Neutrophil (primary cell): ENCODE data around the gene RAB6D.
"Not testable (repeated sequence)": the region's sequence is repeated elsewhere in the genome, so short reads cannot be mapped to it uniquely, and the experiment has no call there.

ENCODE experiments used
- H3K27ac ChIP-seq: fragments of 200-600 bp; sonication (generic); 2 replicates; pipeline ENCODE4 v1.5.1; 2016; ENCODE audit warnings: mild to moderate bottlenecking, moderate library complexity
- H3K27me3 ChIP-seq: fragments of 200-600 bp; sonication (generic); 2 replicates; pipeline ENCODE4 v1.6.0; 2016; ENCODE audit warnings: mild to moderate bottlenecking
- H3K36me3 ChIP-seq: fragments of 200-600 bp; sonication (generic); 2 replicates; pipeline ENCODE4 v1.5.1; 2017
- H3K4me1 ChIP-seq, 2 experiments: fragments of 200-600 bp in 1 of 2; sonication (generic) in 1 of 2; 1 replicate in 1 of 2; 2 replicates in 1 of 2; pipeline versions ENCODE4 v1.5.1 to v1.6.1; 2013 to 2016; ENCODE audit warnings: low read depth in 1 of 2, low read length in 1 of 2, mild to moderate bottlenecking in 1 of 2, moderate library complexity in 1 of 2; ENCODE audit not compliant: control insufficient read depth in 1 of 2, insufficient read depth in 1 of 2
- H3K4me3 ChIP-seq, 2 experiments: fragments of 200-600 bp in 1 of 2; sonication (generic) in 1 of 2; 1 replicate in 1 of 2; 2 replicates in 1 of 2; pipeline ENCODE4 v1.5.1; 2013 to 2016; ENCODE audit warnings: low read depth in 1 of 2, low read length in 1 of 2, mild to moderate bottlenecking in 1 of 2, moderate library complexity in 1 of 2
- H3K9me3 ChIP-seq: fragments of 200-600 bp; sonication (generic); 2 replicates; pipeline ENCODE4 v1.5.1; 2016
- TF ChIP-seq, protein P1 (sequence below): fragments of 200-600 bp; sonication (generic); IDR thresholded peaks from 2 replicates; pipeline ENCODE4 v1.5.1; 2016; ENCODE audit warnings: antibody characterized with exemption

RAB6D gene

DNA sequence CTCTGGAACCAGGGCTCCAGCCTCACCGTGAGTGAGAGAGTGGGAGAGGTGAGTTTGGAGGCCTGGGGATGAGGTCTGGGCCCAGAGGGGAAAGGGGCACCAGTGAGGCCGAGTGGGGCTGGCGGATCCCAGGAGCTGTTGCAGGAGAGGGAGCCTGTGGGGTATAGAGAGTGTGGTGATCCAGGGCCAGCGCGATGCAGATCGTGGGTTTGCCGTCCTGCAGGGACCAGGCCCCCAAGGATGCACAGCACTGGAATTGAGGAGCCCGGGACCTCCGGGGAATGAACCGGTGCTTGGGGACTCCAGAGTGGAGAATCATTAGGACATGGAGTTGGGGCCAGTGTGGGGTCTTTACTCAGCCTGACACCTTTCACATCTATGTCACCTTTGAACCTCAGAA, 25.7 kb upstream of the RAB6D start:
- Histone ChIP-seq H3K36me3 (no peaks in the 10 kb centered on the region), H3K4me1 (no peaks in the 10 kb centered on the region), H3K27ac (no peak overlapping the region), H3K9me3 (no peaks in the 10 kb centered on the region), H3K4me3 (no peak overlapping the region), H3K27me3 (peaks cover 6% of the 10 kb centered on the region)
- TF ChIP-seq, protein P1, sequence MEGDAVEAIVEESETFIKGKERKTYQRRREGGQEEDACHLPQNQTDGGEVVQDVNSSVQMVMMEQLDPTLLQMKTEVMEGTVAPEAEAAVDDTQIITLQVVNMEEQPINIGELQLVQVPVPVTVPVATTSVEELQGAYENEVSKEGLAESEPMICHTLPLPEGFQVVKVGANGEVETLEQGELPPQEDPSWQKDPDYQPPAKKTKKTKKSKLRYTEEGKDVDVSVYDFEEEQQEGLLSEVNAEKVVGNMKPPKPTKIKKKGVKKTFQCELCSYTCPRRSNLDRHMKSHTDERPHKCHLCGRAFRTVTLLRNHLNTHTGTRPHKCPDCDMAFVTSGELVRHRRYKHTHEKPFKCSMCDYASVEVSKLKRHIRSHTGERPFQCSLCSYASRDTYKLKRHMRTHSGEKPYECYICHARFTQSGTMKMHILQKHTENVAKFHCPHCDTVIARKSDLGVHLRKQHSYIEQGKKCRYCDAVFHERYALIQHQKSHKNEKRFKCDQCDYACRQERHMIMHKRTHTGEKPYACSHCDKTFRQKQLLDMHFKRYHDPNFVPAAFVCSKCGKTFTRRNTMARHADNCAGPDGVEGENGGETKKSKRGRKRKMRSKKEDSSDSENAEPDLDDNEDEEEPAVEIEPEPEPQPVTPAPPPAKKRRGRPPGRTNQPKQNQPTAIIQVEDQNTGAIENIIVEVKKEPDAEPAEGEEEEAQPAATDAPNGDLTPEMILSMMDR: no peak

DNA sequence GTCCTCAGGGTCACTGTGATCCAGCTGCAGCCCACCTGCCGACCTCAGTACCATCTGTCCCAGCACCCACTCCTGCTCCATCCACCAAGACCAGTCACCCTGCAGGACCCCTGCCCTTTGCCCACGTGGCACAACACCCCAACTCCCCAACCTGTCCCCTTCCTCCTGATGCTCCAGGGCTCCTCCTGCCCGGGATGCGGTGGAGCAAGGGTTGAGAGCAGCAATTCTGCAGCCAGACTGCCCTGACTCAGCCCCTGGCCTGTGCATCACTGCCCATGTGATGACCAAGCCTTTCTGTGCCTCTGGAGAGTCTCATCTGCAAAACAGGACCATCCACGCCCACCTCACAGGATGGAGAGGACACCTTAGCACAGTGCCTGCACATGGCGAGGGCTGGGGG, 24.9 kb upstream of the RAB6D start:
- not testable (repeated sequence) for H3K27me3 ChIP-seq, H3K4me3 ChIP-seq, H3K4me1 ChIP-seq, H3K9me3 ChIP-seq, H3K36me3 ChIP-seq, H3K27ac ChIP-seq

DNA sequence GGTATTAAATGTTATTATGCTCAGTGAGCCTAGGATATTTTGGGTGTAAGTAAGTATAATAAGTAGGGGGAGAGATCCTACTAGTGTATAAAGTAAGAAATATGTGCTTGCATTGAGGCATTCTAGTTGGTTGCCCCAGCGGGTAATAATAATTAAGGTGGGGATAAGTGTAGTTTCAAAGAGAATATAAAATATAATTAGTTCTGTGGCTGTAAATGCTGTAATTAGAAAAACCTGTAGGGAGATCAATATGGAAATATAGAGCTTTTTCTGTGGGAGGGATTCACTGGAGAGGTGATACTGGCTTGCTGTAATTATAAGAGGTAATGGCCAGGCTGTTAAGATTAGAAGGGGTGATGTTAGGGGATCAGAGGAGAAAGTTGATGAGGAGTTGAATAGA, 9.1 kb upstream of the RAB6D start:
- H3K36me3 ChIP-seq, H3K27ac ChIP-seq, H3K4me1 ChIP-seq, H3K4me3 ChIP-seq, H3K27me3 ChIP-seq, H3K9me3 ChIP-seq: not testable (repeated sequence)

DNA sequence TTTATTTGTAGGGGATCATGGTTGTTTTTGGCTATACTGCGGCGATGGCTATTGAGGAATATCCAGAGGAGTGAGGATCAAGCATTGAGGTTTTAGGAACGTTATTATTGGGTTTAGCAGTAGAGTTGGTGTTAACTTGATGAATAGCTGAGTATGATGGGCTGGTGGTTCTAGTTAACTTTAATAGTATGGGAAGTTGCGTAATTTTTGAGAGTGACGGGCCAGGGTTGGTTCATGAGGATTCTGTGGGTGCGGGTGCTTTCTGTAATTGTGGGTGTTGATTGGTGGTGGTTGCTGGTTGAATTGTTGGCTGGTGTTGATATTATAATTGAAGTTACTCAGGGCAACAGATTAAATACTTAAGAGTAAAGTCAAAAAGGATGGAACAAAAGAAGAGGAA, 6.0 kb upstream of the RAB6D start:
- TF ChIP-seq, protein P1: no peak
- no peaks in the 10 kb centered on the region for H3K36me3 ChIP-seq
- H3K27me3 ChIP-seq: peaks cover 21% of the 10 kb centered on the region
- H3K27ac ChIP-seq: no peak overlapping the region
- no peaks in the 10 kb centered on the region for H3K9me3 ChIP-seq
- H3K4me3 ChIP-seq: no peak overlapping the region
- H3K4me1 ChIP-seq: no peaks in the 10 kb centered on the region

DNA sequence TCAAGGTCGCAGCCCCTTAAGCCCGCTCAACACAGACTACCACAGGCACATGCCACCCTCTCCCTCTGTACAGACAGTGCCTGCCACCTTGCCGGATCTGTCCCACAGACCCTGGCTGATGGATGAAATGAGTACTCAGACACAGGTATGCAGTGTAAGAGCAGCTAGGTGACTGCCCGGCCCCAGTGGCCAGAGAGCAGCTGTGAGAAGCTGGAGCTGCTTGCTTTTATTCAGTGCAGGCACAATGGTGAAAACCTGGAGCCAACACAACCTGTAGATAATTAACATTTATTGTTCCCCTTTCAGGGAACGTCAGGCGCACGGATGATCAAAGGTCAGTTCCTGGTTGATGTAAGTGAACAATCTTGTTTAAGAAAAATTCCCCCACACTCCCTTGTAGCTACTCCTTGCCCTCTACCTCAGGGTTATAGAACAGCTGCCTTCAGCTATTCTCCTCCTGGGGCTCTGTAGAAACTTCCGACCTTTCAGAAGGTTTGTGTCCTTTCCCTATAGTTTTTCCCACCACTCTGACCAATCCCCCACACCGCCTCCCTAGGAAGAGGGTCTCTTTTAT, 4.6 kb upstream of the RAB6D start:
- not testable (repeated sequence) for H3K27ac ChIP-seq, H3K9me3 ChIP-seq, H3K36me3 ChIP-seq, H3K4me3 ChIP-seq, H3K4me1 ChIP-seq
- H3K27me3 ChIP-seq: peaks cover 35% of the 10 kb centered on the region

DNA sequence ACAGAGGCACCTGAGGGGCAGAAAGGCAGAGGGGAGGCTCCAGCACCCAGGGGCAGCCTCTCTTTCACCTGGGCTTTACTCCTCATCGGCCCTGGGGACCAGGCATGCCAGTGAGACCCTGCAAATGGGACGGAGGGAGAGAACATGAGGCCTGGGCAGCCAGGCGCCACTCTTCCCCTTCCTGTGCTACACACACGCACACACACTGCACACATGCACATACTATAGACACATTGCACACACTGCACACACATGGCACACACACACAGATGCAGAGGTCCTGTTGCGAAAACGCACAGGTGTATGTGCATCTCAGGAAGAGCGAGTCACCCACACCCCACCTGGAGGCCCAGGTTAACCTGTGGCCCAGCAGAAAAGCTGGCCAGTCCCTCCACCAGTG, 3.4 kb upstream of the RAB6D start:
- H3K9me3 ChIP-seq: no peaks in the 10 kb centered on the region

DNA sequence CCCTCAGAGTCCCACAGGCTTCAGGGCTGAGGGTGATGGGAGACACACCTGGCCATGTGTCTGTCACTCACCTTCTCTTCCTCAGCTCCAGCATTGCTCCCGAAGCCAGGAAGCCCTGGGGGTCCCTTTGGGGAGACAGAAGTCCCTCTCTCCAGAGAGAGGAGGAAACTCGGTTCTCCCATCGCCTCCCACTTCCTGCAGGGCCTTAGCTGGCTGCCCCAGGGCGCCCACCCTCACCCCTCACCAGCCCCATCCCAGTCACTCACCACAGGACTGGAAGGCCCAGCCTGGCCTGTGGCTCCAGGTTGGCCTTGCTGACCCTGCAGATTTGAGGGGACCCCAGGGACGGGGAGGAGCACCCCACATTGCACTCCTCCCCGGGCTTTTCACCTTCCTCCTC, 2.7 kb upstream of the RAB6D start:
- Histone ChIP-seq H3K27me3 (peaks cover 54% of the 10 kb centered on the region), H3K4me1 (no peaks in the 10 kb centered on the region), H3K36me3 (no peaks in the 10 kb centered on the region), H3K4me3 (no peak overlapping the region), H3K9me3 (no peaks in the 10 kb centered on the region), H3K27ac (no peak overlapping the region)
- TF ChIP-seq, protein P1: no peak

More for the DNA sequence above, 3.4 kb upstream of the RAB6D start:
- TF ChIP-seq, protein P1: no peak
- no peak overlapping the region for H3K4me3 ChIP-seq
- no peaks in the 10 kb centered on the region for H3K4me1 ChIP-seq
- H3K27ac ChIP-seq: no peak overlapping the region
- peaks cover 47% of the 10 kb centered on the region for H3K27me3 ChIP-seq
- H3K36me3 ChIP-seq: no peaks in the 10 kb centered on the region
